ENCODE results near the gene SYNGAP1.

GRCh38 chr6:33418690-33419291, 1.1 kb upstream of the SYNGAP1 start:
- no peak for TF ChIP-seq YY1 (IDR thresholded peaks at IDR 0.05; ENCODE audit: insufficient read depth, insufficient read length)
- TF ChIP-seq ZNF274 (IDR thresholded peaks at IDR 0.05; ENCODE audit: low read depth, low read length) = no peak
- TF ChIP-seq SUZ12 (IDR thresholded peaks at IDR 0.05; ENCODE audit: extremely low read depth, insufficient read depth, insufficient read length) = no peak

Measured in NT2/D1 (cell line).